Measurements from ENCODE around the gene PABPN1. TPM values are rescaled to one million over a fixed set of nuclear protein-coding genes. Genes with fewer than 3 reads are reported as not detected.
A peak's percentile ranks its signal among the peaks of the same experiment; 100 is the strongest.

The PABPN1 gene
- total RNA-seq, 3 donors from 2014 or later: 45.9 to 87.2 (median 74.1) TPM

GRCh38 chr14:23357261-23357660, 36.0 kb downstream of the PABPN1 start:
- Histone ChIP-seq H3K27ac (no peak overlapping the region), H3K9me3 (no peaks in the 10 kb centered on the region), H3K36me3 (no peaks in the 10 kb centered on the region), H3K4me1 (peaks cover 0 to 6% of the 10 kb centered on the region in 2 donors), H3K27me3 (no peaks in the 10 kb centered on the region), H3K4me3 (no peak overlapping the region)
- TF ChIP-seq CTCF (IDR thresholded peaks at IDR 0.05) (no peak), POLR2A (IDR thresholded peaks at IDR 0.05) (no peak), POLR2AphosphoS5 (IDR thresholded peaks at IDR 0.05) (no peak)
- DNase-seq (ENCODE audit: low spot score in 2 of 2): no peak
- intact Hi-C loops (cut with DNase I; ENCODE audit: low total_unique reads): no loop called here

GRCh38 chr14:23358042-23358441, 36.8 kb downstream of the PABPN1 start:
- Histone ChIP-seq H3K36me3 (no peaks in the 10 kb centered on the region), H3K9me3 (no peaks in the 10 kb centered on the region), H3K27me3 (no peaks in the 10 kb centered on the region), H3K27ac (no peak overlapping the region), H3K4me3 (no peak overlapping the region), H3K4me1 (peaks cover 0 to 6% of the 10 kb centered on the region in 2 donors)
- TF ChIP-seq POLR2A (IDR thresholded peaks at IDR 0.05) (no peak), CTCF (IDR thresholded peaks at IDR 0.05) (no peak), POLR2AphosphoS5 (IDR thresholded peaks at IDR 0.05) (no peak)
- intact Hi-C loops (cut with DNase I; ENCODE audit: low total_unique reads): no loop called here
- DNase-seq (ENCODE audit: low spot score in 2 of 2): no peak

DNA sequence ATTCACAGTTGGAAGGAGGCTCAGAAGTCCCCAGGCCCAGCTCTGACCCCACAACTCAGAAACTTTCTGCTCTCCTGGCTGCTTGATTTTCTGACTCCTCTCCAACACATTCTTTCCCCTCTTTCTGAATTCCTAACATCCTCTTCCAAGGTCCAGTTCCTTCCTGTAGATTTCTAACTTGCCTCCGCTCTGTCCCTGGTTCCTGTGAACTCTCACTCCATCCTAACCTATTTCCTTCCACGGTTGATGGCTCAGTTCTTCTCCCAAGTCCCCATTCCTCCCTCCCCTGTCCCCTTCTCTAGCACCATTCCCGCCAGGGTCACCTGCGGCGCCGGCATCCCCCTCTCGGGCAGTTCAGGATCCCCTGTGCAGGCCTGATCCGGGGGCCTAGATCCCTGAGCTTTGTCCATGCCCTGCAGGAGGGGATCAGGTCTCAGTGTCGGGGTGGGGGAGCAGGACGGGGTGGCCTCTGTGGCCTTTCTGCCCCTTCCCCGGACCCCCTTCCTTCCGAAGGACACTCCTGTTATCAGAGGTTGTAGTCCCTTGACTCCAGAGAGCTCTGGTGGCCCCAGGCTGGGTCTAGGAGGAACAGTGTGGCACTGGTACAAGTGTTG, 37.4 kb downstream of the PABPN1 start:
- peaks cover 2 to 10% of the 10 kb centered on the region in 2 donors for H3K4me1 ChIP-seq
- no peak overlapping the region for H3K4me3 ChIP-seq
- TF ChIP-seq POLR2AphosphoS5 (IDR thresholded peaks at IDR 0.05) (no peak), POLR2A (IDR thresholded peaks at IDR 0.05) (no peak), CTCF (IDR thresholded peaks at IDR 0.05) (no peak)
- no peaks in the 10 kb centered on the region for H3K27me3 ChIP-seq
- DNase-seq (ENCODE audit: low spot score in 2 of 2): no peak
- no peaks in the 10 kb centered on the region for H3K36me3 ChIP-seq
- intact Hi-C loops (cut with DNase I; ENCODE audit: low total_unique reads): no loop called here
- no peaks in the 10 kb centered on the region for H3K9me3 ChIP-seq
- H3K27ac ChIP-seq: peak overlapping the region; percentile 22 to 78

- intact Hi-C loops (cut with DNase I; ENCODE audit: low total_unique reads): no loop called here
- DNase-seq (ENCODE audit: low spot score in 2 of 2): no peak
- Histone ChIP-seq H3K4me3 (no peak overlapping the region), H3K27ac (peak overlapping the region; percentile 59 to 78), H3K9me3 (no peaks in the 10 kb centered on the region), H3K36me3 (no peaks in the 10 kb centered on the region), H3K4me1 (peaks cover 6 to 10% of the 10 kb centered on the region in 2 donors), H3K27me3 (no peaks in the 10 kb centered on the region)
- TF ChIP-seq CTCF (IDR thresholded peaks at IDR 0.05): no peak
- TF ChIP-seq POLR2A (IDR thresholded peaks at IDR 0.05): no peak
- TF ChIP-seq POLR2AphosphoS5 (IDR thresholded peaks at IDR 0.05): no peak
Observed at GRCh38 chr14:23359167-23359626, 37.9 kb downstream of the PABPN1 start.

- intact Hi-C loops (cut with DNase I; ENCODE audit: low total_unique reads): loop anchor here (10.0 kb wide), 1 partner anchor 75 kb away; the partner anchor contains the start of gene HOMEZ
- DNase-seq (ENCODE audit: low spot score in 2 of 2): no peak
- Histone ChIP-seq H3K27ac (peak overlapping the region; percentile 59 to 78), H3K4me1 (peaks cover 6 to 10% of the 10 kb centered on the region in 2 donors), H3K4me3 (no peak overlapping the region), H3K9me3 (no peaks in the 10 kb centered on the region), H3K36me3 (no peaks in the 10 kb centered on the region), H3K27me3 (no peaks in the 10 kb centered on the region)
- TF ChIP-seq POLR2A (IDR thresholded peaks at IDR 0.05) (no peak), POLR2AphosphoS5 (IDR thresholded peaks at IDR 0.05) (no peak), CTCF (IDR thresholded peaks at IDR 0.05) (no peak)
Observed at GRCh38 chr14:23359722-23360447, 38.6 kb downstream of the PABPN1 start.

Measured in breast epithelium (tissue), 4 donors.